B cell (primary cell): Measurements from ENCODE around the gene GGTLC3. TPM values are rescaled to one million over a fixed set of nuclear protein-coding genes. Genes with fewer than 3 reads are reported as not detected.
"Not testable (repeated sequence)": the region's sequence is repeated elsewhere in the genome, so short reads cannot be mapped to it uniquely, and the experiment has no call there.

ENCODE experiments used
- ATAC-seq: fragments of 200-7000 bp; cut with Tn5 transposase; one replicate; pipeline ENCODE4 v1.10.0; 2021; ENCODE audit warnings: low read depth, mild to moderate bottlenecking, moderate number of reproducible peaks, moderate library complexity
- CTCF ChIA-PET: fragments of 350-600 bp; sonication (Branson Sonifier 250); formaldehyde crosslinking; loops from one replicate; lab custom pipeline; 2021; ENCODE audit warnings: antibody characterized with exemption, inconsistent platforms; lab: Charles Lee
- POLR2A ChIA-PET: fragments of 350-600 bp; sonication (Branson Sonifier 250); formaldehyde crosslinking; loops from one replicate; lab custom pipeline; 2021; ENCODE audit warnings: antibody characterized with exemption; lab: Charles Lee
- DNase-seq: peaks from one replicate; pipeline ENCODE4 v3.0.0; 2013
- H2AFZ ChIP-seq: 2 replicates; pipeline ENCODE4 v1.6.1; 2012; ENCODE audit warnings: mild to moderate bottlenecking, low read depth, low read length; ENCODE audit not compliant: insufficient read depth, poor library complexity, severe bottlenecking
- H3K27ac ChIP-seq, 2 donors: 1 replicate in 1 of 2; 2 replicates in 1 of 2; pipeline ENCODE4 v1.5.1; 2012 to 2013; ENCODE audit warnings: low read length in 2 of 2, mild to moderate bottlenecking in 2 of 2, moderate library complexity in 1 of 2
- H3K27me3 ChIP-seq, 4 experiments: fragments of 200-600 bp in 1 of 4; sonication (generic) in 1 of 4; replicated peaks in 1 of 4; 1 replicate in 2 of 4; 2 replicates in 2 of 4; pipeline versions ENCODE4 v1.6.1 to v1.7.0; 2013 to 2016; ENCODE audit warnings: low read length in 3 of 4, mild to moderate bottlenecking in 2 of 4, mixed read lengths in 1 of 4, moderate library complexity in 1 of 4; ENCODE audit not compliant: insufficient read depth in 4 of 4, control insufficient read depth in 3 of 4; ENCODE audit errors: control extremely low read depth in 1 of 4
- H3K36me3 ChIP-seq, 2 experiments: replicated peaks in 1 of 2; 1 replicate in 1 of 2; 2 replicates in 1 of 2; pipeline versions ENCODE4 v1.6.1 to v1.7.1; 2013; ENCODE audit warnings: low read length in 1 of 2; ENCODE audit not compliant: insufficient read depth in 2 of 2, control insufficient read depth in 1 of 2; ENCODE audit errors: control extremely low read depth in 1 of 2, extremely low read depth in 1 of 2
- H3K4me1 ChIP-seq, 2 donors: fragments of 200-600 bp in 1 of 2; sonication (generic) in 1 of 2; 1 replicate in 1 of 2; 2 replicates in 1 of 2; pipeline versions ENCODE4 v1.5.1 to v1.6.1; 2013 to 2017; ENCODE audit warnings: low read length in 2 of 2; ENCODE audit not compliant: control insufficient read depth in 2 of 2, insufficient read depth in 2 of 2
- H3K4me2 ChIP-seq: replicated peaks from 2 replicates; pipeline ENCODE3; 2012; ENCODE audit warnings: mild to moderate bottlenecking, low read depth, low read length; ENCODE audit not compliant: poor library complexity, severe bottlenecking
- H3K4me3 ChIP-seq, 5 experiments: fragments of 200-600 bp in 1 of 5; sonication (generic) in 1 of 5; 1 replicate in 3 of 5; 2 replicates in 2 of 5; pipeline versions ENCODE4 v1.5.1 to v1.7.0; 2011 to 2016; ENCODE audit warnings: low read length in 4 of 5, mild to moderate bottlenecking in 4 of 5, low read depth in 2 of 5, control low read depth in 1 of 5, moderate library complexity in 1 of 5; ENCODE audit not compliant: insufficient read depth in 1 of 5; ENCODE audit errors: control extremely low read depth in 1 of 5, extremely low read depth in 1 of 5
- H3K79me2 ChIP-seq: fragments of 200-600 bp; sonication (generic); one replicate; pipeline ENCODE4 v1.6.0; 2016; ENCODE audit warnings: low read length; ENCODE audit not compliant: control insufficient read depth, insufficient read depth
- H3K9ac ChIP-seq: fragments of 200-600 bp; sonication (generic); 2 replicates; pipeline ENCODE4 v1.6.1; 2017; ENCODE audit warnings: mild to moderate bottlenecking, low read length, moderate library complexity
- H3K9me3 ChIP-seq, 3 donors: one replicate each; pipeline versions ENCODE4 v1.6.1 to v1.7.1; 2013; ENCODE audit warnings: low read length in 2 of 3; ENCODE audit not compliant: control insufficient read depth in 2 of 3, insufficient read depth in 1 of 3; ENCODE audit errors: control extremely low read depth in 1 of 3
- H4K20me1 ChIP-seq: 2 replicates; pipeline ENCODE4 v1.6.0; 2012; ENCODE audit warnings: mild to moderate bottlenecking, low read length; ENCODE audit not compliant: insufficient read depth, control insufficient read depth, poor library complexity, severe bottlenecking
- H3K27ac Mint-ChIP-seq: one replicate; pipeline ENCODE4 v1.8.0; 2021; ENCODE audit warnings: mixed read lengths
- H3K27me3 Mint-ChIP-seq: one replicate; pipeline ENCODE4 v1.8.0; 2021; ENCODE audit warnings: mixed read lengths
- H3K4me1 Mint-ChIP-seq: one replicate; pipeline ENCODE4 v1.8.0; 2021; ENCODE audit warnings: mixed read lengths
- H3K4me3 Mint-ChIP-seq: one replicate; pipeline ENCODE4 v1.8.0; 2021; ENCODE audit warnings: mixed read lengths
- H3K9me3 Mint-ChIP-seq: one replicate; pipeline ENCODE4 v1.8.0; 2022; ENCODE audit warnings: mixed read lengths; ENCODE audit not compliant: insufficient read depth
- WGBS: methylation state at CpG from one replicate; pipeline ENCODE4 v1.1.5; 2013; ENCODE audit warnings: missing lambda C conversion rate; ENCODE audit not compliant: insufficient coverage; 5-methylcytosine and 5-hydroxymethylcytosine counted together
- intact Hi-C: fragments of 100-400 bp; cut with micrococcal nuclease; formaldehyde crosslinking; loops from one replicate; pipeline ENCODE4 v1.10.0; 2022
- polyA plus RNA-seq: library from polyadenylated mRNA; depleted of rRNA; stranded (reverse); fragments of >200 nt; gene quantifications from 2 replicates; pipeline ENCODE4 v1.2.3, GENCODE V29; 2012
- total RNA-seq, 2 donors: library from RNA; stranded (reverse); fragments of 120-200 nt in 1 of 2; gene quantifications; 1 replicate in 1 of 2; 2 replicates in 1 of 2; pipeline versions ENCODE4 v1.2.3 to v1.2.4, GENCODE V29; 2013 to 2022

GGTLC3 gene
- total and polyA plus RNA-seq, 2 donors (not counting 1 experiment from before 2014, with no cell fraction given), result not detected

DNA sequence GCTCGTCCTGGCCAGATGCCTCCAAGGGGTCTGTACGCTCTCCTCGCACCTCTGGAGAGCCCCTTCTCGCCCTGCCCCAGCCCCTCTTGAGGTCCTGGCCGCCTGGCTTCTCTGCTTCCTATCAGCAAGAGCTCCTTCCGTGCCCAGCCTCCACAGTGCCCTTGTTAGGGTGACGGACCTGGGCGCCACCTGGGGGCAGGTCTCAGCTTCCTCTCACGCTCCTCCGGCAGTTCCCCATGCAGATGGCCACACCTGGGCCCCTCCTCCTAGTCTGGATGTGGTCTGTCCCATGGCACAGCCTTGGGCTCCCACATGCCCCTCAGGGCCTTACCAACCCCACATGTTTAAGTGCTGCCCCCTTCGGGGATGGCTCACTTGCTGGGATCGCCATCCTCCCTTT is 16.4 kb upstream of the GGTLC3 start:
- WGBS, result no CpG with 5 or more reads among the region's 12 CpGs
- intact Hi-C loops, ATAC-seq, POLR2A ChIA-PET, H3K27me3 Mint-ChIP-seq, H3K9me3 ChIP-seq, DNase-seq, H2AFZ ChIP-seq, H4K20me1 ChIP-seq, H3K27ac Mint-ChIP-seq, CTCF ChIA-PET, H3K4me3 ChIP-seq, H3K9ac ChIP-seq, H3K4me1 Mint-ChIP-seq, H3K27me3 ChIP-seq, H3K36me3 ChIP-seq, H3K4me3 Mint-ChIP-seq, H3K9me3 Mint-ChIP-seq, H3K79me2 ChIP-seq, H3K4me2 ChIP-seq, H3K4me1 ChIP-seq, H3K27ac ChIP-seq: not testable (repeated sequence)

DNA sequence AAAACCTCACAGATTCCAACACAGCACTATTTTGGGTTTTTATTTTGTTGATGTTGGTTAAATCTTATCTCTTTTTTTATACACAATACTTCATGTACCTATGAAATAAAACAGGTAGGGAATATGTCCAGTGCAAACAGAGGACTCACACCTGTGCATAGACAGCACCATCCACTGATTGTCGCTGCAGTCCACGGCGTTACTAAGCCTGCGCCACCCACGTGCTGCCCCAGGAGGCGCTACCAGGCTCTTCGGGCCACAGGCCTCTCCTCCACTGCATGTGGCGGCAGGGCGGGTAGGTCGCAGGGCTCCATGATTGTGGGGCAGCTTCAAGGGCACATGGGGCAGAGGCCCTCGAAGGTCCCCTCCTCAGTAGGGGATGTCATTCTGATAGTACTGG is 15.7 kb upstream of the GGTLC3 start:
- H3K4me3 Mint-ChIP-seq, POLR2A ChIA-PET, H3K27me3 Mint-ChIP-seq, H4K20me1 ChIP-seq, H3K27ac ChIP-seq, H3K4me1 ChIP-seq, H2AFZ ChIP-seq, H3K36me3 ChIP-seq, ATAC-seq, H3K79me2 ChIP-seq, H3K4me1 Mint-ChIP-seq, DNase-seq, H3K27ac Mint-ChIP-seq, H3K9me3 Mint-ChIP-seq, H3K27me3 ChIP-seq, H3K9ac ChIP-seq, H3K4me3 ChIP-seq, H3K4me2 ChIP-seq, intact Hi-C loops, CTCF ChIA-PET, H3K9me3 ChIP-seq: not testable (repeated sequence)
- no CpG with 5 or more reads among the region's 11 CpGs for WGBS

DNA sequence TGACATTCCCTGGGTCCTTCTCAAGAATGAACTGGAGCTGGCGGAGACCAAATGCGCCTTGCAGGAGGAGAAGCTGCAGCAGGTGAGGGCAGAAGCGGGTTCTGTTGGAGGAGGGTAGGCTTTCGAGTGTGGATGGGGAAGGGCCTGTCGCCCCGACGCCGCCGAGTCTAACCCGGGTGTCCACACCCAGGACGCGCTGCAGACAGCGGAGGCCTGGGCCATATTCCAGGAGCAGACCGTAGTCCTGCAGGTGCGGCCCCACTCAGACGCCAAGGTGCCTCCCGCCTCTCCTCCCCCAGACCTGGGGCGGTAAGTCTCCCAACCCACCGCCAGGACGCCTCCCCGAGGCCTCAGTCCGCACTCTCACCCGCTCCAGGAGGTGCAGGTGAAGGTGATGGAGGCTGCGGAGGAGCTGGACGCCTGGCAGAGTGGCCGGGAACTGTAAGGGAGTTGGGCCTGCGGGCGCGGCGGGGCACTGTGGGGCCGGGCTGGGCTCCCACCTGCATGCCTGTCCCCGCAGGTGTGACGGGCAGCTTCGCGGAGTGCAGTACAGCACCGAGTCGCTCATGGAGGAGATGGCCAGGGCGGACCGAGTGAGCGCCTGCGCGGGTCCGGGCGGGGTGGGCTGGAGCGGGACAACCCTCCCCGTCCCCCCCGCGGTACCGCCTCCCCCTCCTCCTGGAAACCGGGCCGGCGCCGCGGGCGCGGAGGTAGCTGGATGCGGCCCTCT is 11.6 kb upstream of the GGTLC3 start:
- H4K20me1 ChIP-seq, POLR2A ChIA-PET, H3K4me1 ChIP-seq, H3K27me3 Mint-ChIP-seq, H3K9ac ChIP-seq, H3K79me2 ChIP-seq, H3K9me3 Mint-ChIP-seq, DNase-seq, H3K27ac Mint-ChIP-seq, H3K9me3 ChIP-seq, H3K4me3 Mint-ChIP-seq, H3K4me1 Mint-ChIP-seq, H3K27me3 ChIP-seq, ATAC-seq, H3K4me3 ChIP-seq, H3K36me3 ChIP-seq, H3K27ac ChIP-seq, intact Hi-C loops, H2AFZ ChIP-seq, H3K4me2 ChIP-seq, CTCF ChIA-PET: not testable (repeated sequence)
- WGBS, result no CpG with 5 or more reads among the region's 57 CpGs

DNA sequence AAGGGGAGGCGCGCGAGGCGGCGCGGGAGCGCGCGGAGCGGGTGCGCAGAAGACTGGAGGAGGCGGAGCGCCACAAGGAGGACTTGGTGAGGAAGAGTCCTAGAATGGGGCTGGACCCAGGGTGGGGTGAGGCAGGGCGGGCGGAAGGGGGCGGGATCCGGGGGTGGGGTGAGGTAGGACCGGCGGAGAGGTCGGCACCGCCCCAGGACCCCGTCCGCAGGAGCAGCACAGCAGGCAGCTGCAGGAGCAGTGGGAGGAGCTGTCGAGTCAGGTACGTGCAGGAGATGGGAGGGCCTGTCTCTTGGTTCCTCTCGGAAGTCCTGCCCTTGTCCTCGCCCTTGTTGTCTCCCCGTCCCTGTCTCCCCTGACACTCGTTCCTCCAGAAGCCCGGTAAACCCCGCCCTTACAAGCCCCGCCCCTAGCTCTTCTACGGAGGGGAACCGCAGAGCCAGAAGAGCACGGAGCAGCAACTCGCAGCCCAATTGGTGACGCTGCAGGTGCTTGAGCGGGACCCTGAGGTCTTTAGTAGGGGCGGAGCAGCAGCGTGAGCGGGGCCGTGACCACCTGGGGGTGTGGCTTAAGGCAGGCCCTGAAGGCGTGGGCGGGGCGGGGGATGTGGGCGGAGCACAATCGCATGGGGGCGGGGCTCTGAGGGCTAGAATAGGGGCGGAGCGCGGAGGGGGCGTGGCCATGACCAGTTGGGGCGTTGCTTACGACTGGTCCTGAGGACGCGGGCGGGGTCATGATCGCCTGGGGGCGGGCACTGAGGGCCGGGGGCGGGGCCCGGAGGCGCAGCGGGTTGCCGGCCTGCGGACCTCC is 10.8 kb upstream of the GGTLC3 start:
- H3K79me2 ChIP-seq, H4K20me1 ChIP-seq, H3K27me3 ChIP-seq, H3K9me3 ChIP-seq, H3K36me3 ChIP-seq, H3K4me1 ChIP-seq, H3K27me3 Mint-ChIP-seq, intact Hi-C loops, H3K9ac ChIP-seq, H2AFZ ChIP-seq, H3K4me2 ChIP-seq, POLR2A ChIA-PET, H3K9me3 Mint-ChIP-seq, H3K4me1 Mint-ChIP-seq, CTCF ChIA-PET: not testable (repeated sequence)
- ATAC-seq (peak; percentile 81), DNase-seq (peak; percentile 73)
- Mint-ChIP-seq H3K4me3 (peak overlapping the region; percentile 83), H3K27ac (peak overlapping the region; percentile 93)
- no CpG with 5 or more reads among the region's 66 CpGs for WGBS
- peak overlapping the region in 1 of 5 experiments; percentile 22 for H3K4me3 ChIP-seq
- H3K27ac ChIP-seq, result peak overlapping the region in 1 of 2 donors; percentile 54
